ENCODE measurements around the gene ITGB8.

GRCh38 chr7:20385126-20385525 is 54.4 kb downstream of the ITGB8 start:
- no peak for TF ChIP-seq EZH2 (IDR thresholded peaks at IDR 0.05; ENCODE audit: borderline replicate concordance, low read depth, low read length)
- TF ChIP-seq TRIM25 (IDR thresholded peaks at IDR 0.05; ENCODE audit: borderline replicate concordance), result no peak
- no peak for TF ChIP-seq ZNF589 (CRISPR knock-in tag; IDR thresholded peaks at IDR 0.05; ENCODE audit: low read depth)
- no peak for TF ChIP-seq BHLHE40 (IDR thresholded peaks at IDR 0.05; ENCODE audit: low read length)
- TF ChIP-seq RCOR1 (IDR thresholded peaks at IDR 0.05; ENCODE audit: borderline replicate concordance in 1 of 2, low read depth in 2 of 2, low read length in 2 of 2), result no peak
- TF ChIP-seq ELK1 (CRISPR knock-in tag; IDR thresholded peaks at IDR 0.05), result no peak
